Measurements from ENCODE around the gene RIC3. TPM values are rescaled to one million over a fixed set of nuclear protein-coding genes. Genes with fewer than 3 reads are reported as not detected.

The RIC3 gene
- total RNA-seq, 1 experiment from 2014 or later, result not detected

DNA sequence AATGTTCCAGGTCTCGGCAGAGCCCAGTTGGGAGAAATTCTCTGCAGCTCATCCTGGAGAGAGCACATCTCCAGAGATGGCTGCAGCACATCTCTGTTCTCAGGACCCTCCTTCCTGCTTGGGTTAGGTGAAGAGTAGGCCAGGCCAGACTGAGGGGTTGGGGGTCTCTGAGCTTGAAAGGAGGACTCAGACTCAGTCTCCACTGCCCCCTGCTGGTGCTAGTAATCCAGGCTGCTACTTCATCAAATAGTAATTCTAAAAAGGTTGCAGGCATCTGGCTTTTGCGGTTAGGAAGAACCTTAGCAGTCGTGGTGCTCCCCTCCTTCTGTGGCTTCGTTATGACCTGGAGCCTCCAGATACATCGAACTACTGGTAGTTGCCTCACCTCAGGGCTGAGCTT lies 78.1 kb downstream of the RIC3 start:
- RAD21 ChIA-PET (ENCODE audit: low non-redundant PET in 1 of 2, low total read pairs in 2 of 2, uncharacterized antibody in 2 of 2, unreplicated experiment in 2 of 2), result interaction anchor here (1.3 to 3.1 kb wide), 4 partner anchors 57 to 84 kb away, joined by 3 to 14 read pairs (median 9); no protein-coding TSS in a partner anchor
- no peaks in the 10 kb centered on the region for H3K36me3 ChIP-seq (ENCODE audit: control insufficient read depth in 1 of 2, insufficient read depth in 2 of 2, low read length in 2 of 2)
- POLR2A ChIA-PET, result no interaction called here
- H4K20me1 ChIP-seq (ENCODE audit: insufficient read depth), result no peaks in the 10 kb centered on the region
- H3K79me2 ChIP-seq (ENCODE audit: insufficient read depth, low read length), result no peaks in the 10 kb centered on the region
- H3K4me1 ChIP-seq (ENCODE audit: control insufficient read depth in 1 of 2, insufficient read depth in 2 of 2, low read length in 2 of 2), result peaks cover 0 to 10% of the 10 kb centered on the region in 2 experiments; a peak in 2 of 4 replicates
- no peaks in the 10 kb centered on the region for H3K9me3 ChIP-seq (ENCODE audit: control insufficient read depth in 1 of 2, insufficient read depth in 1 of 2, low read depth in 1 of 2, low read length in 2 of 2)
- no peak for ATAC-seq
- no TSS peak for BruUV-seq (replicated peaks)
- no peak overlapping the region for H3K27ac ChIP-seq (ENCODE audit: low read depth, low read length)
- CTCF ChIA-PET, result interaction anchor here (0.8 to 4.7 kb wide), 16 partner anchors 8 to 993 kb away, joined by 3 to 121 read pairs (median 4); partner anchors contain the start of gene EIF3F
- DNase-seq (ENCODE audit: low read depth, low spot score), result peak; percentile 8
- H2AFZ ChIP-seq (ENCODE audit: low read depth, low read length, poor library complexity, severe bottlenecking), result no peak overlapping the region
- no peaks in the 10 kb centered on the region for H3K27me3 ChIP-seq (ENCODE audit: insufficient read depth, low read length)
- H3K9me2 ChIP-seq (ENCODE audit: insufficient read depth), result no peaks in the 10 kb centered on the region
- no peak overlapping the region for H3K4me2 ChIP-seq (ENCODE audit: low read length)
- TF ChIP-seq RAD21 (IDR thresholded peaks at IDR 0.05; ENCODE audit: low read depth) (peak; percentile 52), SRF (IDR thresholded peaks at IDR 0.05; ENCODE audit: low read depth) (no peak), ZNF274 (IDR thresholded peaks at IDR 0.05; ENCODE audit: low read depth, low read length) (no peak), SP1 (IDR thresholded peaks at IDR 0.05; ENCODE audit: low read depth) (no peak), EGR1 (IDR thresholded peaks at IDR 0.05; ENCODE audit: low read depth) (no peak), FOSL1 (IDR thresholded peaks at IDR 0.05; ENCODE audit: low read depth) (no peak), ELF1 (IDR thresholded peaks at IDR 0.05; ENCODE audit: borderline replicate concordance, low read depth) (no peak), TCF7L2 (IDR thresholded peaks at IDR 0.05; ENCODE audit: borderline replicate concordance, extremely low read depth, insufficient read depth, insufficient read length) (no peak)
- TF ChIP-seq, protein P1, sequence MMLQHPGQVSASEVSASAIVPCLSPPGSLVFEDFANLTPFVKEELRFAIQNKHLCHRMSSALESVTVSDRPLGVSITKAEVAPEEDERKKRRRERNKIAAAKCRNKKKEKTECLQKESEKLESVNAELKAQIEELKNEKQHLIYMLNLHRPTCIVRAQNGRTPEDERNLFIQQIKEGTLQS (IDR thresholded peaks at IDR 0.05), result no peak
- TF ChIP-seq, protein P2, sequence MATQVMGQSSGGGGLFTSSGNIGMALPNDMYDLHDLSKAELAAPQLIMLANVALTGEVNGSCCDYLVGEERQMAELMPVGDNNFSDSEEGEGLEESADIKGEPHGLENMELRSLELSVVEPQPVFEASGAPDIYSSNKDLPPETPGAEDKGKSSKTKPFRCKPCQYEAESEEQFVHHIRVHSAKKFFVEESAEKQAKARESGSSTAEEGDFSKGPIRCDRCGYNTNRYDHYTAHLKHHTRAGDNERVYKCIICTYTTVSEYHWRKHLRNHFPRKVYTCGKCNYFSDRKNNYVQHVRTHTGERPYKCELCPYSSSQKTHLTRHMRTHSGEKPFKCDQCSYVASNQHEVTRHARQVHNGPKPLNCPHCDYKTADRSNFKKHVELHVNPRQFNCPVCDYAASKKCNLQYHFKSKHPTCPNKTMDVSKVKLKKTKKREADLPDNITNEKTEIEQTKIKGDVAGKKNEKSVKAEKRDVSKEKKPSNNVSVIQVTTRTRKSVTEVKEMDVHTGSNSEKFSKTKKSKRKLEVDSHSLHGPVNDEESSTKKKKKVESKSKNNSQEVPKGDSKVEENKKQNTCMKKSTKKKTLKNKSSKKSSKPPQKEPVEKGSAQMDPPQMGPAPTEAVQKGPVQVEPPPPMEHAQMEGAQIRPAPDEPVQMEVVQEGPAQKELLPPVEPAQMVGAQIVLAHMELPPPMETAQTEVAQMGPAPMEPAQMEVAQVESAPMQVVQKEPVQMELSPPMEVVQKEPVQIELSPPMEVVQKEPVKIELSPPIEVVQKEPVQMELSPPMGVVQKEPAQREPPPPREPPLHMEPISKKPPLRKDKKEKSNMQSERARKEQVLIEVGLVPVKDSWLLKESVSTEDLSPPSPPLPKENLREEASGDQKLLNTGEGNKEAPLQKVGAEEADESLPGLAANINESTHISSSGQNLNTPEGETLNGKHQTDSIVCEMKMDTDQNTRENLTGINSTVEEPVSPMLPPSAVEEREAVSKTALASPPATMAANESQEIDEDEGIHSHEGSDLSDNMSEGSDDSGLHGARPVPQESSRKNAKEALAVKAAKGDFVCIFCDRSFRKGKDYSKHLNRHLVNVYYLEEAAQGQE (IDR thresholded peaks at IDR 0.05; ENCODE audit: low read depth), result no peak
- TF ChIP-seq, protein P3, sequence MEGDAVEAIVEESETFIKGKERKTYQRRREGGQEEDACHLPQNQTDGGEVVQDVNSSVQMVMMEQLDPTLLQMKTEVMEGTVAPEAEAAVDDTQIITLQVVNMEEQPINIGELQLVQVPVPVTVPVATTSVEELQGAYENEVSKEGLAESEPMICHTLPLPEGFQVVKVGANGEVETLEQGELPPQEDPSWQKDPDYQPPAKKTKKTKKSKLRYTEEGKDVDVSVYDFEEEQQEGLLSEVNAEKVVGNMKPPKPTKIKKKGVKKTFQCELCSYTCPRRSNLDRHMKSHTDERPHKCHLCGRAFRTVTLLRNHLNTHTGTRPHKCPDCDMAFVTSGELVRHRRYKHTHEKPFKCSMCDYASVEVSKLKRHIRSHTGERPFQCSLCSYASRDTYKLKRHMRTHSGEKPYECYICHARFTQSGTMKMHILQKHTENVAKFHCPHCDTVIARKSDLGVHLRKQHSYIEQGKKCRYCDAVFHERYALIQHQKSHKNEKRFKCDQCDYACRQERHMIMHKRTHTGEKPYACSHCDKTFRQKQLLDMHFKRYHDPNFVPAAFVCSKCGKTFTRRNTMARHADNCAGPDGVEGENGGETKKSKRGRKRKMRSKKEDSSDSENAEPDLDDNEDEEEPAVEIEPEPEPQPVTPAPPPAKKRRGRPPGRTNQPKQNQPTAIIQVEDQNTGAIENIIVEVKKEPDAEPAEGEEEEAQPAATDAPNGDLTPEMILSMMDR (IDR thresholded peaks at IDR 0.05 in 2 of 3, conservative IDR thresholded peaks at IDR 0.05 in 1 of 3; ENCODE audit: borderline replicate concordance in 1 of 3, insufficient read depth in 1 of 3, low read depth in 2 of 3, low read length in 2 of 3), result peak; percentile 32 to 68 (median 64); a peak in 5 of 6 replicates
- TF ChIP-seq, protein P4, sequence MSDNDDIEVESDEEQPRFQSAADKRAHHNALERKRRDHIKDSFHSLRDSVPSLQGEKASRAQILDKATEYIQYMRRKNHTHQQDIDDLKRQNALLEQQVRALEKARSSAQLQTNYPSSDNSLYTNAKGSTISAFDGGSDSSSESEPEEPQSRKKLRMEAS (IDR thresholded peaks at IDR 0.05), result no peak
- H3K9ac ChIP-seq (ENCODE audit: low read length), result no peak overlapping the region
- intact Hi-C loops (cut with micrococcal nuclease), result loop anchor here (10.0 kb wide), 3 partner anchors 196 to 996 kb away; no protein-coding TSS in a partner anchor
- no peak overlapping the region for H3K4me3 ChIP-seq (replicated peaks in 1 of 2; ENCODE audit: low read depth in 1 of 2, low read length in 2 of 2)
